Mesothelial cell of epicardium (in vitro differentiated cells): ENCODE data around the gene COL5A1. TPM values are rescaled to one million over a fixed set of nuclear protein-coding genes. Genes with fewer than 3 reads are reported as not detected.

ENCODE experiments used
- DNase-seq, 2 experiments: peaks; one replicate each; pipeline ENCODE4 v3.0.0; 2021; ENCODE audit warnings: low spot score in 2 of 2; ENCODE audit not compliant: unreplicated experiment in 2 of 2
- H3K27ac Mint-ChIP-seq: 2 replicates; pipeline ENCODE4 v1.8.0; 2021; ENCODE audit warnings: mixed read lengths
- H3K27me3 Mint-ChIP-seq: 2 replicates; pipeline ENCODE4 v1.8.0; 2021; ENCODE audit warnings: low read depth, mixed read lengths
- H3K36me3 Mint-ChIP-seq: 2 replicates; pipeline ENCODE4 v1.8.0; 2021; ENCODE audit warnings: mixed read lengths
- H3K4me1 Mint-ChIP-seq: 2 replicates; pipeline ENCODE4 v1.8.0; 2021; ENCODE audit warnings: mixed read lengths
- H3K4me3 Mint-ChIP-seq: 2 replicates; pipeline ENCODE4 v1.8.0; 2021; ENCODE audit warnings: mild to moderate bottlenecking, moderate library complexity, mixed read lengths
- H3K9me3 Mint-ChIP-seq: 2 replicates; pipeline ENCODE4 v1.8.0; 2021; ENCODE audit warnings: mixed read lengths
- total RNA-seq: library from RNA; stranded (reverse); gene quantifications from 3 replicates; pipeline ENCODE4 v1.2.1, GENCODE V29; 2021
- TF ChIP-seq, protein P1 (sequence below): fragments of 200-600 bp; sonication (generic); IDR thresholded peaks from one replicate; pipeline ENCODE4 v1.5.0; 2021; ENCODE audit warnings: antibody characterized with exemption; ENCODE audit not compliant: unreplicated experiment

The COL5A1 gene
- total RNA-seq, 1 donor from 2014 or later = 605 TPM

DNA sequence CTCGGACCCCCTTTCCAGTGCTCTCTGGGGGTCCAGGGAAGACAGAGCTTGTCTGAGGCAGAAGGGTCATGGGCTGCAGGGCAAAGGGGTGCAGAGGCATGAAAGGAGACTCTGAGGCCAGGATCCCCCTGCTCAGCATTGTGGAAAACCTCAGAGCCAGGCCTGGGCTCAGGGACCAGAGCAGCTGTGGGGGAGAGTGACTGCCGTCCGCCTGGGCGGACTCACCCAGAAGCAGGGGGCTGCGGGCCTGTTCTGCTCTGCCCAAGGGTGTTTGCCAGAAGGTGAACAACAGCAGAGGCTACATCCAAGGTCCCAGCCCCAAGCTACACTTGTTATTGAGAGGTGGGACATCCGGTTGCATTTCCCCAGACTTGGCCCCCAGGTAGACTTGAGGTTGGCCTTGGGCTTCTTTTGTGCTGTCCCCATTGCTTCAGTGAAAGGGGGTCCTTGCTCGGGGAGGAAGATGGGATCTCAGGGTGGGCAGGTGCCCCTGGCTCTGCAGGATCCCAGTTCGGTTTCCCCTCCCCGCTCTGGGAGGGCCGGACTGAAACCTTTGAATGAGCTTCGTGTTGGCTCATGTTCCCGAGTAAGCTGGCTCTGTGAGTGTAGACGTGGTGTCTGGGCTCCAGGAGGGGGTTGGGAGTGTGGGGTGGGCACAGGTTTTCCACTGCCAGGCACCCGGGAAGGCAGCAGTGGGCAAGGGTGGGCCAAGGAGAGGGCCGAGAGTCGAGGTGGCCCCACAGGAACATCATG lies 92.1 kb downstream of the COL5A1 start:
- peak overlapping the region; percentile 34 for H3K27ac Mint-ChIP-seq
- no peaks in the 10 kb centered on the region for H3K27me3 Mint-ChIP-seq
- H3K4me3 Mint-ChIP-seq = no peak overlapping the region
- no peak for DNase-seq
- H3K9me3 Mint-ChIP-seq = no peaks in the 10 kb centered on the region
- TF ChIP-seq, protein P1, sequence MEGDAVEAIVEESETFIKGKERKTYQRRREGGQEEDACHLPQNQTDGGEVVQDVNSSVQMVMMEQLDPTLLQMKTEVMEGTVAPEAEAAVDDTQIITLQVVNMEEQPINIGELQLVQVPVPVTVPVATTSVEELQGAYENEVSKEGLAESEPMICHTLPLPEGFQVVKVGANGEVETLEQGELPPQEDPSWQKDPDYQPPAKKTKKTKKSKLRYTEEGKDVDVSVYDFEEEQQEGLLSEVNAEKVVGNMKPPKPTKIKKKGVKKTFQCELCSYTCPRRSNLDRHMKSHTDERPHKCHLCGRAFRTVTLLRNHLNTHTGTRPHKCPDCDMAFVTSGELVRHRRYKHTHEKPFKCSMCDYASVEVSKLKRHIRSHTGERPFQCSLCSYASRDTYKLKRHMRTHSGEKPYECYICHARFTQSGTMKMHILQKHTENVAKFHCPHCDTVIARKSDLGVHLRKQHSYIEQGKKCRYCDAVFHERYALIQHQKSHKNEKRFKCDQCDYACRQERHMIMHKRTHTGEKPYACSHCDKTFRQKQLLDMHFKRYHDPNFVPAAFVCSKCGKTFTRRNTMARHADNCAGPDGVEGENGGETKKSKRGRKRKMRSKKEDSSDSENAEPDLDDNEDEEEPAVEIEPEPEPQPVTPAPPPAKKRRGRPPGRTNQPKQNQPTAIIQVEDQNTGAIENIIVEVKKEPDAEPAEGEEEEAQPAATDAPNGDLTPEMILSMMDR = no peak
- peaks cover 5% of the 10 kb centered on the region for H3K4me1 Mint-ChIP-seq
- peaks cover 22% of the 10 kb centered on the region for H3K36me3 Mint-ChIP-seq

DNA sequence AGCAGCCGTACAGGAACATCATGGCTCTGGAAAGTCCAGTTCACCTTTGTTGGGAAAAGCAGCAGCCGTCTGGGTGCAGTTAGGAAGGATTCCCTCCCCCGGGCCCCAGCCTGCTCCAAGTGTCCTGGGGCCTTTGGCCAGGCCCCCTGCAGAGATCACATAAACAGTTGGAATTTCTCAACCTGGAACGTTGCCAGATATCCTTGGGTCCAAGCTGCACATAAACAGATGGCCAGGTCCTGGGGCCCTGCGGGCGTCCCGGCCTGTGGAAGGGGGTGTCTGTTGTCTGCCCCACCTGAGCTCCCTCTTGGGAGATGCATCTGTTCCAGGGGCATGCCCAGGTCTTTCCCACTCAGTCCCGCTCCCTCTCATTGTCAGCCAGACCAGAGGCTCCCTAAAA lies 92.7 kb downstream of the COL5A1 start:
- no peak overlapping the region for H3K4me3 Mint-ChIP-seq
- TF ChIP-seq, protein P1 = no peak
- H3K4me1 Mint-ChIP-seq = peaks cover 5% of the 10 kb centered on the region
- H3K27ac Mint-ChIP-seq = no peak overlapping the region
- H3K9me3 Mint-ChIP-seq = no peaks in the 10 kb centered on the region
- H3K27me3 Mint-ChIP-seq = no peaks in the 10 kb centered on the region
- H3K36me3 Mint-ChIP-seq = peaks cover 22% of the 10 kb centered on the region
- no peak for DNase-seq

- Mint-ChIP-seq H3K4me1 (peaks cover 5% of the 10 kb centered on the region), H3K27me3 (no peaks in the 10 kb centered on the region), H3K27ac (no peak overlapping the region), H3K9me3 (no peaks in the 10 kb centered on the region), H3K4me3 (no peak overlapping the region), H3K36me3 (peaks cover 21% of the 10 kb centered on the region)
- TF ChIP-seq, protein P1 = no peak
- DNase-seq = no peak
Measured at GRCh38 chr9:134735441-134736175, 94.0 kb downstream of the COL5A1 start.

DNA sequence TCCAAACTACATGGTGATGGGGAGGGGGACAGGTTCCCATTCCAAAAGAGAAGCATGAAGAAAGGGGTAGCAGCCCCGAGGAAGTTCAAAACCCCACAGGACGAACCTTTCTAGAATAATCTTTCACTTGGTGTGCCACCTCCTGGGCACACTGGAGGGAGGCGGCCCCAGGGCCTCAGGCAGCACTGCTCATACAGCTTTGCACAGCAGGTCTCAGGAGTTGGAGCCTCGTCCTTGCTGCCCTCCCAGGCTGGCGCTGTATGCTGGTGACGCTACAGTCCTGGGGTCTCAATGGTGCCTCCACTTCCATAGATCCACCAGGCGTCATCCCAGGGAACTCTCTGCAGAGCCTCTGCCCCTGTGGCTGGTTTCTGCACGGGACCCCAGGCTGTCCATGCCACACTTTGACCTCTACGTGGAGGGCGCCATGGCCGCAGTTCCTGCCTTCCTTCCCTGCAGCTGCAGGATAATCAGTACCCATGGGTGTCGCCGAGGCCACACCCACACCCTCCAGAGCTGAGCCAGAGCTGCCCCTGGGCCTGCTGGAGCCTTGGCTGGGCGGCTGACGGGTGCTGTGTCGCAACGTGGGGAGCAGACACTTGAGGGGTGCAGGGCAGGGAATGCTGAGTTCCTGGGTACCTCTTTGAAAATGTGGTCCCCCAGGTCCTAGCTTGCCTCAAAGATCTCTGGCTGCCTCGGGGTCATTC lies 95.3 kb downstream of the COL5A1 start:
- no peak for DNase-seq
- TF ChIP-seq, protein P1 = no peak
- H3K4me3 Mint-ChIP-seq = no peak overlapping the region
- H3K27me3 Mint-ChIP-seq = no peaks in the 10 kb centered on the region
- H3K9me3 Mint-ChIP-seq = no peaks in the 10 kb centered on the region
- H3K36me3 Mint-ChIP-seq = peaks cover 21% of the 10 kb centered on the region
- peaks cover 5% of the 10 kb centered on the region for H3K4me1 Mint-ChIP-seq
- H3K27ac Mint-ChIP-seq = no peak overlapping the region

- peaks cover 5% of the 10 kb centered on the region for H3K4me1 Mint-ChIP-seq
- TF ChIP-seq, protein P1 = no peak
- no peak for DNase-seq
Measured at GRCh38 chr9:134737842-134738580, 96.4 kb downstream of the COL5A1 start.

More at GRCh38 chr9:134737842-134738580, 96.4 kb downstream of the COL5A1 start:
- no peaks in the 10 kb centered on the region for H3K9me3 Mint-ChIP-seq
- H3K4me3 Mint-ChIP-seq = no peak overlapping the region
- H3K36me3 Mint-ChIP-seq = peaks cover 16% of the 10 kb centered on the region
- no peaks in the 10 kb centered on the region for H3K27me3 Mint-ChIP-seq
- H3K27ac Mint-ChIP-seq = no peak overlapping the region
